GM12892 (cell line): Measurements from ENCODE around the gene BHMT.

Experiments used
- POLR2A ChIP-seq: IDR thresholded peaks from 2 replicates; pipeline ENCODE4 v1.6.1; 2011; ENCODE audit warnings: low read depth, low read length, control low read depth
- TAF1 ChIP-seq: IDR thresholded peaks from 2 replicates; pipeline ENCODE4 v1.6.1; 2011; ENCODE audit warnings: low read depth, mild to moderate bottlenecking, control low read depth, low read length, borderline replicate concordance

- TF ChIP-seq POLR2A, result no peak
- no peak for TF ChIP-seq TAF1
Observed at GRCh38 chr5:79081779-79082178, 29.8 kb upstream of the BHMT start.
